Heart right ventricle (tissue), 16 donors: ENCODE results near the gene ADH7. TPM values are rescaled to one million over a fixed set of nuclear protein-coding genes. Genes with fewer than 3 reads are reported as not detected.

ENCODE experiments used
- ATAC-seq, 8 donors: fragments of 200-7000 bp; cut with Tn5 transposase; one replicate each; pipeline ENCODE4 v1.9.1; 2020; ENCODE audit warnings: mild to moderate bottlenecking in 8 of 8, moderate library complexity in 8 of 8, moderate number of reproducible peaks in 1 of 8
- DNase-seq, 2 donors: peaks; one replicate each; pipeline ENCODE4 v3.0.0-alpha.2; 2020
- H3K27ac ChIP-seq, 10 donors: fragments of 200-600 bp; sonication (generic) in 2 of 10; one replicate each; pipeline versions ENCODE4 v1.5.0 to v1.8.0; 2020 to 2022; ENCODE audit warnings: mild to moderate bottlenecking in 3 of 10
- H3K27me3 ChIP-seq, 7 donors: fragments of 200-600 bp; one replicate each; pipeline ENCODE4 v1.8.0; 2021 to 2022; ENCODE audit warnings: mild to moderate bottlenecking in 2 of 7
- H3K36me3 ChIP-seq, 9 donors: fragments of 200-600 bp; sonication (generic) in 1 of 9; one replicate each; pipeline versions ENCODE4 v1.5.0 to v1.8.0; 2020 to 2022; ENCODE audit warnings: mild to moderate bottlenecking in 2 of 9
- H3K4me1 ChIP-seq, 9 donors: fragments of 200-600 bp; sonication (generic) in 1 of 9; one replicate each; pipeline versions ENCODE4 v1.5.0 to v1.8.0; 2020 to 2022; ENCODE audit warnings: mild to moderate bottlenecking in 4 of 9
- H3K4me3 ChIP-seq, 10 donors: fragments of 200-600 bp; sonication (generic) in 2 of 10; one replicate each; pipeline versions ENCODE4 v1.5.0 to v1.8.0; 2020 to 2022; ENCODE audit warnings: mild to moderate bottlenecking in 7 of 10, moderate library complexity in 2 of 10
- H3K9me3 ChIP-seq, 11 donors: fragments of 200-600 bp in 10 of 11; sonication (generic) in 2 of 11; one replicate each; pipeline versions ENCODE4 v1.5.0 to v1.8.0; 2013 to 2022; ENCODE audit warnings: mild to moderate bottlenecking in 2 of 11, control low read depth in 1 of 11, moderate library complexity in 1 of 11
- CTCF ChIP-seq, 9 donors: fragments of 200-600 bp; sonication (generic) in 2 of 9; IDR thresholded peaks; one replicate each; pipeline versions ENCODE4 v1.5.0 to v1.8.0; 2021 to 2022; ENCODE audit warnings: antibody characterized with exemption in 9 of 9, mild to moderate bottlenecking in 5 of 9, moderate library complexity in 1 of 9
- WGBS, 2 donors: extraction: QIAGEN DNeasy Blood & Tissue Kit; methylation state at CpG; one replicate each; pipeline ENCODE4 v1.1.7; 2013; ENCODE audit warnings: inconsistent platforms in 1 of 2; 5-methylcytosine and 5-hydroxymethylcytosine counted together
- intact Hi-C, 10 donors: fragments of 100-400 bp; cut with DNase I; formaldehyde crosslinking; loops; one replicate each; pipeline versions ENCODE4 v1.11.1 to v1.14.2; 2022
- polyA plus RNA-seq, 2 donors: library from polyadenylated mRNA; stranded (reverse); fragments of 200-250 nt; gene quantifications; one replicate each; pipeline ENCODE4 v1.2.3, GENCODE V29; 2013
- total RNA-seq, 10 donors: library from RNA; stranded (reverse); fragmentation: NEBNext Ultra II Directional in 3 of 10; extraction: Animal tissue kit (Norgen Biotek cat#: 25700) in 3 of 10; gene quantifications; one replicate each; pipeline versions ENCODE4 v1.2.1 to v1.2.4, GENCODE V29; 2021 to 2023
- donor health status: Arrhythmogenic right ventricular cardiomyopathy.
- donor health status: ischemic (EF 13 %, LVEDD 7.1; RV severe dilation, severe dysfunction).
- donor health status: healthy with polysubstance abuse.
- donor health status: DM: no; HTN: yes; CAD: no.
- donor health status: DM: no; HTN: no; CAD: no.
- donor health status: ischemic (EF 25% LVEDD 6.9; RV normal size, moderate dysfunction).
- donor health status: ischemic (EF 25% LVEDD 5.7; RV mildly dilated, moderate dysfunction).
- donor health status: healthy.
- donor health status: DM: yes; HTN: yes; CAD: no.
- donor health status: Ischemic cardiomyopathy.
- donor health status: ischemic (EF 35%, LVEDD 5.7; RV mildly dilated, moderate dysfunction).
- donor health status: nonischemic (EF 11% LVEDD 7.7; RV severe dilation, severe dysfunction).
- donor health status: DM: yes; HTN: yes; CAD: no.
- donor health status: PGD.
- donor health status: ischemic (EF 29% LVEDD 5.4; RV normal size, mild dysfunction).
- donor health status: nonischemic (EF 23%, LVEDD 6.1; RV moderate dilation, normal function).

Gene ADH7
- total and polyA plus RNA-seq, 12 donors = 0.04 TPM; not detected in 11

- H3K4me3 ChIP-seq = no peak overlapping the region
- WGBS, 2 donors = 35 to 38% methylated on average over 6 of the region's 6 CpGs
- H3K9me3 ChIP-seq = no peaks in the 10 kb centered on the region
- no peaks in the 10 kb centered on the region for H3K27me3 ChIP-seq
- intact Hi-C loops = loop anchor here (1.0 to 10.0 kb wide), 15 partner anchors 201 to 938 kb away; partner anchors contain the start of gene METAP1 (in 1 of the 10)
- no peaks in the 10 kb centered on the region for H3K36me3 ChIP-seq
- TF ChIP-seq CTCF (IDR thresholded peaks at IDR 0.05) = peak; percentile 79 to 95 (median 94)
- DNase-seq (peak; percentile 12 to 73), ATAC-seq (peak; percentile 67 to 84 (median 78))
- H3K27ac ChIP-seq = peak overlapping the region in 8 of 10 donors; percentile 3 to 67 (median 56)
- peaks cover 0 to 15% (median 8%) of the 10 kb centered on the region in 9 donors for H3K4me1 ChIP-seq
Observed at GRCh38 chr4:99405433-99406115, 29.6 kb downstream of the ADH7 start.

- no peak for DNase-seq
- Histone ChIP-seq H3K27me3 (no peaks in the 10 kb centered on the region), H3K27ac (peak overlapping the region in 9 of 10 donors; percentile 3 to 67 (median 56)), H3K9me3 (no peaks in the 10 kb centered on the region), H3K36me3 (no peaks in the 10 kb centered on the region), H3K4me3 (no peak overlapping the region), H3K4me1 (peaks cover 0 to 15% (median 8%) of the 10 kb centered on the region in 9 donors)
- ATAC-seq = peak in 7 of 8 donors; percentile 26 to 81 (median 45)
- no peak for TF ChIP-seq CTCF (IDR thresholded peaks at IDR 0.05)
- WGBS, 2 donors = 53 to 55% methylated on average over 4 of the region's 4 CpGs
- intact Hi-C loops = loop anchor here (1.0 to 10.0 kb wide), 16 partner anchors 87 to 937 kb away; partner anchors contain the start of gene METAP1 (in 1 of the 10)
Observed at GRCh38 chr4:99404595-99405287, 30.4 kb downstream of the ADH7 start.

- no peak for DNase-seq
- Histone ChIP-seq H3K4me3 (no peak overlapping the region), H3K4me1 (peaks cover 0 to 15% (median 8%) of the 10 kb centered on the region in 9 donors), H3K36me3 (no peaks in the 10 kb centered on the region), H3K27me3 (no peaks in the 10 kb centered on the region), H3K9me3 (peaks cover 0 to 4% (median 0%) of the 10 kb centered on the region in 11 donors), H3K27ac (peak overlapping the region; percentile 3 to 67 (median 48))
- intact Hi-C loops = loop anchor here in 8 of 10 donors (2.0 to 10.0 kb wide), 10 partner anchors 86 to 936 kb away; partner anchors contain the start of gene METAP1 (in 1 of the 8)
- 72 to 74% methylated on average over 5 of the region's 5 CpGs for WGBS, 2 donors
- TF ChIP-seq CTCF (IDR thresholded peaks at IDR 0.05) = no peak
- ATAC-seq = peak in 4 of 8 donors; percentile 32 to 55 (median 44)
Observed at GRCh38 chr4:99403380-99404184, 31.6 kb downstream of the ADH7 start.
